PC-9 (cell line): ENCODE data around the gene ZNF423. TPM values are rescaled to one million over a fixed set of nuclear protein-coding genes. Genes with fewer than 3 reads are reported as not detected.

Source experiments
- BruUV-seq: library from RNA; stranded (reverse); fragments of 400-500 nt; replicated peaks from 2 replicates; lab custom pipeline; 2021; lab: Mats Ljungman, UMichigan
- CTCF ChIA-PET: fragments of 300-600 bp; sonication (Branson Sonifier 250); formaldehyde crosslinking; loops from one replicate; lab custom pipeline; 2022; ENCODE audit warnings: antibody characterized with exemption; lab: Charles Lee
- POLR2A ChIA-PET: fragments of 300-600 bp; sonication (Branson Sonifier 250); formaldehyde crosslinking; loops from one replicate; lab custom pipeline; 2022; ENCODE audit warnings: antibody characterized with exemption; ENCODE audit not compliant: unreplicated experiment; lab: Charles Lee
- DNase-seq, 2 experiments: peaks; one replicate each; pipeline versions ENCODE4 v3.0.0 to v3.0.0-alpha.2; 2015 to 2022; ENCODE audit warnings: mixed read lengths in 1 of 2
- H2AFZ ChIP-seq: fragments of 200-600 bp; sonication (generic); 2 replicates; pipeline ENCODE4 v1.8.1; 2017; ENCODE audit warnings: antibody characterized with exemption
- H3F3A ChIP-seq: fragments of 200-600 bp; sonication (generic); 2 replicates; pipeline ENCODE4 v1.8.1; 2017; ENCODE audit warnings: antibody characterized with exemption, mild to moderate bottlenecking, low read depth; ENCODE audit not compliant: insufficient read depth
- H3K27ac ChIP-seq: fragments of 200-600 bp; sonication (generic); 2 replicates; pipeline ENCODE4 v1.6.1; 2016; ENCODE audit warnings: mixed run types
- H3K27me3 ChIP-seq: fragments of 200-600 bp; sonication (generic); 2 replicates; pipeline ENCODE4 v1.6.1; 2016; ENCODE audit warnings: low read depth, mixed run types; ENCODE audit not compliant: insufficient read depth
- H3K36me3 ChIP-seq: fragments of 200-600 bp; sonication (generic); 2 replicates; pipeline ENCODE4 v1.6.1; 2016; ENCODE audit warnings: low read depth, mixed run types
- H3K4me1 ChIP-seq: fragments of 200-600 bp; sonication (generic); replicated peaks from 2 replicates; pipeline ENCODE4 v1.6.1; 2016; ENCODE audit warnings: mixed run types; ENCODE audit not compliant: insufficient read depth
- H3K4me2 ChIP-seq: fragments of 200-600 bp; sonication (generic); 2 replicates; pipeline ENCODE4 v1.6.1; 2017; ENCODE audit warnings: mixed run types
- H3K4me3 ChIP-seq: fragments of 200-600 bp; sonication (generic); 2 replicates; pipeline ENCODE4 v1.6.1; 2016; ENCODE audit warnings: mixed run types
- H3K79me2 ChIP-seq: fragments of 200-600 bp; sonication (generic); 2 replicates; pipeline ENCODE4 v1.6.1; 2017; ENCODE audit warnings: low read depth, mixed run types
- H3K9me2 ChIP-seq: fragments of 200-600 bp; sonication (generic); 2 replicates; pipeline ENCODE4 v1.8.1; 2017; ENCODE audit warnings: mild to moderate bottlenecking; ENCODE audit not compliant: insufficient read depth
- H3K9me3 ChIP-seq: fragments of 200-600 bp; sonication (generic); 2 replicates; pipeline ENCODE4 v1.8.1; 2016; ENCODE audit warnings: low read depth; ENCODE audit not compliant: insufficient read depth
- H4K20me1 ChIP-seq: fragments of 200-600 bp; sonication (generic); 2 replicates; pipeline ENCODE4 v1.8.1; 2017; ENCODE audit not compliant: insufficient read depth
- EZH2 ChIP-seq: fragments of 200-600 bp; sonication (generic); IDR thresholded peaks from 2 replicates; pipeline ENCODE4 v1.8.0; 2017; ENCODE audit warnings: antibody characterized with exemption, low read depth
- intact Hi-C: fragments of 100-400 bp; cut with micrococcal nuclease; formaldehyde crosslinking; loops from one replicate; pipeline ENCODE4 v1.10.0; 2022; ENCODE audit not compliant: unreplicated experiment
- total RNA-seq: library from RNA; stranded (reverse); gene quantifications from 2 replicates; pipeline ENCODE4 v1.2.3, GENCODE V29; 2021
- TF ChIP-seq, protein P1 (sequence below): fragments of 200-600 bp; sonication (generic); conservative IDR thresholded peaks from 2 replicates; pipeline ENCODE4 v1.6.1; 2017; ENCODE audit warnings: mixed run types, antibody characterized with exemption, mild to moderate bottlenecking, moderate library complexity

ZNF423 gene
- total RNA-seq, 1 experiment from 2014 or later: not detected

DNA sequence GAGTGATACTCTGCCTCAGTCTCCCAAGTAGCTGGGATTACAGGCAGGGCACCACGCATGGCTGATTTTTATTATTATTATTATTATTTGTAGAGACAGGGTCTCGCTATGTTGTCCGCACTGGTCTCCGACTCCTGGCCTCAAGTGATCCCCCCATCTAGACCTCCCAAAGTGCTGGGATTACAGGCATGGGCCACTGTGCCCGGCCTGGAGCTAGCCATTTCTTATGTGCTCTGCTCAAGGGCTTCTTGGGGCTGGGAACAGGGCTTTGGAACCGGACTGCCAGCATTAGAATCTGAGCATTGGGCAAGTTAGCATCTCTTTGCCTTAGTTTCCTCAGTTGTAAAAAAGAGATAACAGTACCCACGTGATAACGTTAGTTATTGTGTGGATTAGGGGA, 371.0 kb downstream of the ZNF423 start:
- TF ChIP-seq, protein P1, sequence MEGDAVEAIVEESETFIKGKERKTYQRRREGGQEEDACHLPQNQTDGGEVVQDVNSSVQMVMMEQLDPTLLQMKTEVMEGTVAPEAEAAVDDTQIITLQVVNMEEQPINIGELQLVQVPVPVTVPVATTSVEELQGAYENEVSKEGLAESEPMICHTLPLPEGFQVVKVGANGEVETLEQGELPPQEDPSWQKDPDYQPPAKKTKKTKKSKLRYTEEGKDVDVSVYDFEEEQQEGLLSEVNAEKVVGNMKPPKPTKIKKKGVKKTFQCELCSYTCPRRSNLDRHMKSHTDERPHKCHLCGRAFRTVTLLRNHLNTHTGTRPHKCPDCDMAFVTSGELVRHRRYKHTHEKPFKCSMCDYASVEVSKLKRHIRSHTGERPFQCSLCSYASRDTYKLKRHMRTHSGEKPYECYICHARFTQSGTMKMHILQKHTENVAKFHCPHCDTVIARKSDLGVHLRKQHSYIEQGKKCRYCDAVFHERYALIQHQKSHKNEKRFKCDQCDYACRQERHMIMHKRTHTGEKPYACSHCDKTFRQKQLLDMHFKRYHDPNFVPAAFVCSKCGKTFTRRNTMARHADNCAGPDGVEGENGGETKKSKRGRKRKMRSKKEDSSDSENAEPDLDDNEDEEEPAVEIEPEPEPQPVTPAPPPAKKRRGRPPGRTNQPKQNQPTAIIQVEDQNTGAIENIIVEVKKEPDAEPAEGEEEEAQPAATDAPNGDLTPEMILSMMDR: no peak
- no peak for TF ChIP-seq EZH2
- ChIA-PET CTCF (no interaction called here), POLR2A (no interaction called here)
- H3K4me3 ChIP-seq: no peak overlapping the region
- H3K27me3 ChIP-seq: peaks cover 66% of the 10 kb centered on the region
- no peaks in the 10 kb centered on the region for H3K9me2 ChIP-seq
- no peaks in the 10 kb centered on the region for H3K36me3 ChIP-seq
- no peak overlapping the region for H2AFZ ChIP-seq
- H3F3A ChIP-seq: no peaks in the 10 kb centered on the region
- intact Hi-C loops: no loop called here
- no peak overlapping the region for H3K27ac ChIP-seq
- H4K20me1 ChIP-seq: no peaks in the 10 kb centered on the region
- no peak for DNase-seq
- H3K4me1 ChIP-seq: no peaks in the 10 kb centered on the region
- no peaks in the 10 kb centered on the region for H3K79me2 ChIP-seq
- H3K9me3 ChIP-seq: no peaks in the 10 kb centered on the region
- H3K4me2 ChIP-seq: no peak overlapping the region
- no TSS peak for BruUV-seq

DNA sequence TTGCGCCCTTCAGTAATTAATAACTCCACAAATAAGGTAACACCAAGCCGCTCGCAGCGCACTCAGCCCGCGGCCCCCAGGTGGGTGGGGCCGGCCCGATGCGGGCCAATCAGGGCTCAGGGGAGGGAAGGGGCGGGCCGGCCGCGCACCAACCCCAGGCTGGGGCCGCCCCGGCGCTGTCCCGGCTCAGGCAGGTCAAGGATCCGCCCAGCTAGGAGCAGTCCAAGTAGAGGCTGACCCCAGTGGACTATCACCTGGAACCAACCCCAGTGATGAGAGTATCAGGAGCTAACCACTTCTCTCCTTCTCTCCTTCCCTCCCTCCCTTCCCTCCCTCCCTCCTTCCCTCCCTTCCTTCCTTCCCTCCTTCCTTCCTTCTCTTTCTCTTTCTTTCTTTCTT, 371.5 kb downstream of the ZNF423 start:
- CTCF ChIA-PET: no interaction called here
- no peaks in the 10 kb centered on the region for H3K4me1 ChIP-seq
- POLR2A ChIA-PET: no interaction called here
- no peaks in the 10 kb centered on the region for H3F3A ChIP-seq
- DNase-seq: no peak
- no peaks in the 10 kb centered on the region for H3K36me3 ChIP-seq
- H3K27me3 ChIP-seq: peaks cover 61% of the 10 kb centered on the region
- no peaks in the 10 kb centered on the region for H3K9me3 ChIP-seq
- H3K27ac ChIP-seq: no peak overlapping the region
- intact Hi-C loops: no loop called here
- H2AFZ ChIP-seq: no peak overlapping the region
- H3K9me2 ChIP-seq: no peaks in the 10 kb centered on the region
- no peak for TF ChIP-seq EZH2
- TF ChIP-seq, protein P1: no peak
- H3K4me3 ChIP-seq: no peak overlapping the region
- no TSS peak for BruUV-seq
- H3K79me2 ChIP-seq: no peaks in the 10 kb centered on the region
- H4K20me1 ChIP-seq: no peaks in the 10 kb centered on the region
- H3K4me2 ChIP-seq: no peak overlapping the region

DNA sequence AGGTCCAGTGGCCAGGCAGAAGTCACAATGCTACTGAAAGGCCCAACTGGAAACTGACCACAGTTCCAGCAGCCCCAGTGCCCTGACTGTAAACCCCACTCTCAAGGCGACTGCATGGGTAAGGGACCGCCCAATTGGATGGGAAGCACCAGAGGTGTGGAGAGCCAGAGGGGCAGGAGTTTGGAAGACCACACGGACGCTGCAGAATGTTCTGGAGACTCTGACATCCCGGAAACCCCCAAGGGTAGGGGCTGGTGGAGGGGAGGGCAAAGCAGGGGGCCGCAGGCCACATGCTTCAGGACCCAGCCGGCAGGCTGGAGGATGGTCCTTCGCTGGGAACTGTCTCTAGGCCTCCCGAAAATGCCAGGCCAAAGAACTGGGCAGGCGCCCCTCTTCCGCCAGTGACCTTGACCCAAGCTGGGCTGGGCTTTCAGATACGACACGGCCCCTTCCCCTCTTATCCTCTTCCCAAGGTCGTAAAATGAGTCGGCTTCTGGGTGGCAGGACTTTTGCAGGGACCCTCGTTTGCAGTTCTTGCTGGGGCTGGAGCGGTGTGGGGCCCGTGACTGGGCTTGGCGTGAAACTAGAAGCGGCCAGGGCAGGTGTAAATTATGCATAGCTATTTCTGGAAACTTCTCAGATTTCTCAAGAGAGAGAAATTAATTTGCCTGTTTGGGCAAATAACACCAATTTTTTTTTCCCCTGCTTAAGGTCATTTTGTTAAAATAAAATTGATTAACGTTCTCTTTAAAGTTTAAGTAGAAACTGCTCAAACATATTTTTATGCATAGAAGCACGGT, 372.1 kb downstream of the ZNF423 start:
- no peak overlapping the region for H3K4me2 ChIP-seq
- intact Hi-C loops: no loop called here
- H3K27ac ChIP-seq: no peak overlapping the region
- H3K79me2 ChIP-seq: no peaks in the 10 kb centered on the region
- TF ChIP-seq, protein P1: no peak
- no peak for TF ChIP-seq EZH2
- ChIA-PET POLR2A (no interaction called here), CTCF (no interaction called here)
- H3K4me1 ChIP-seq: no peaks in the 10 kb centered on the region
- BruUV-seq: no TSS peak
- no peak overlapping the region for H3K4me3 ChIP-seq
- DNase-seq: no peak
- H2AFZ ChIP-seq: no peak overlapping the region
- H4K20me1 ChIP-seq: no peaks in the 10 kb centered on the region
- H3K27me3 ChIP-seq: peaks cover 55% of the 10 kb centered on the region
- H3F3A ChIP-seq: no peaks in the 10 kb centered on the region
- no peaks in the 10 kb centered on the region for H3K9me2 ChIP-seq
- no peaks in the 10 kb centered on the region for H3K9me3 ChIP-seq
- H3K36me3 ChIP-seq: no peaks in the 10 kb centered on the region
